PC-9 (cell line): ENCODE results near the gene PLEKHH1. TPM values are rescaled to one million over a fixed set of nuclear protein-coding genes. Genes with fewer than 3 reads are reported as not detected.

Experiments
- BruUV-seq: library from RNA; stranded (reverse); fragments of 400-500 nt; replicated peaks from 2 replicates; lab custom pipeline; 2021; lab: Mats Ljungman, UMichigan
- CTCF ChIA-PET: fragments of 300-600 bp; sonication (Branson Sonifier 250); formaldehyde crosslinking; loops from one replicate; lab custom pipeline; 2022; ENCODE audit warnings: antibody characterized with exemption; lab: Charles Lee
- POLR2A ChIA-PET: fragments of 300-600 bp; sonication (Branson Sonifier 250); formaldehyde crosslinking; loops from one replicate; lab custom pipeline; 2022; ENCODE audit warnings: antibody characterized with exemption; ENCODE audit not compliant: unreplicated experiment; lab: Charles Lee
- DNase-seq, 2 experiments: peaks; one replicate each; pipeline versions ENCODE4 v3.0.0 to v3.0.0-alpha.2; 2015 to 2022; ENCODE audit warnings: mixed read lengths in 1 of 2
- H2AFZ ChIP-seq: fragments of 200-600 bp; sonication (generic); 2 replicates; pipeline ENCODE4 v1.8.1; 2017; ENCODE audit warnings: antibody characterized with exemption
- H3F3A ChIP-seq: fragments of 200-600 bp; sonication (generic); 2 replicates; pipeline ENCODE4 v1.8.1; 2017; ENCODE audit warnings: antibody characterized with exemption, mild to moderate bottlenecking, low read depth; ENCODE audit not compliant: insufficient read depth
- H3K27ac ChIP-seq: fragments of 200-600 bp; sonication (generic); 2 replicates; pipeline ENCODE4 v1.6.1; 2016; ENCODE audit warnings: mixed run types
- H3K27me3 ChIP-seq: fragments of 200-600 bp; sonication (generic); 2 replicates; pipeline ENCODE4 v1.6.1; 2016; ENCODE audit warnings: low read depth, mixed run types; ENCODE audit not compliant: insufficient read depth
- H3K36me3 ChIP-seq: fragments of 200-600 bp; sonication (generic); 2 replicates; pipeline ENCODE4 v1.6.1; 2016; ENCODE audit warnings: low read depth, mixed run types
- H3K4me1 ChIP-seq: fragments of 200-600 bp; sonication (generic); replicated peaks from 2 replicates; pipeline ENCODE4 v1.6.1; 2016; ENCODE audit warnings: mixed run types; ENCODE audit not compliant: insufficient read depth
- H3K4me2 ChIP-seq: fragments of 200-600 bp; sonication (generic); 2 replicates; pipeline ENCODE4 v1.6.1; 2017; ENCODE audit warnings: mixed run types
- H3K4me3 ChIP-seq: fragments of 200-600 bp; sonication (generic); 2 replicates; pipeline ENCODE4 v1.6.1; 2016; ENCODE audit warnings: mixed run types
- H3K79me2 ChIP-seq: fragments of 200-600 bp; sonication (generic); 2 replicates; pipeline ENCODE4 v1.6.1; 2017; ENCODE audit warnings: low read depth, mixed run types
- H3K9me2 ChIP-seq: fragments of 200-600 bp; sonication (generic); 2 replicates; pipeline ENCODE4 v1.8.1; 2017; ENCODE audit warnings: mild to moderate bottlenecking; ENCODE audit not compliant: insufficient read depth
- H3K9me3 ChIP-seq: fragments of 200-600 bp; sonication (generic); 2 replicates; pipeline ENCODE4 v1.8.1; 2016; ENCODE audit warnings: low read depth; ENCODE audit not compliant: insufficient read depth
- H4K20me1 ChIP-seq: fragments of 200-600 bp; sonication (generic); 2 replicates; pipeline ENCODE4 v1.8.1; 2017; ENCODE audit not compliant: insufficient read depth
- EZH2 ChIP-seq: fragments of 200-600 bp; sonication (generic); IDR thresholded peaks from 2 replicates; pipeline ENCODE4 v1.8.0; 2017; ENCODE audit warnings: antibody characterized with exemption, low read depth
- intact Hi-C: fragments of 100-400 bp; cut with micrococcal nuclease; formaldehyde crosslinking; loops from one replicate; pipeline ENCODE4 v1.10.0; 2022; ENCODE audit not compliant: unreplicated experiment
- total RNA-seq: library from RNA; stranded (reverse); gene quantifications from 2 replicates; pipeline ENCODE4 v1.2.3, GENCODE V29; 2021
- TF ChIP-seq, protein P1 (sequence below): fragments of 200-600 bp; sonication (generic); conservative IDR thresholded peaks from 2 replicates; pipeline ENCODE4 v1.6.1; 2017; ENCODE audit warnings: mixed run types, antibody characterized with exemption, mild to moderate bottlenecking, moderate library complexity

Gene PLEKHH1
- total RNA-seq, 1 experiment from 2014 or later: 13.6 TPM

DNA sequence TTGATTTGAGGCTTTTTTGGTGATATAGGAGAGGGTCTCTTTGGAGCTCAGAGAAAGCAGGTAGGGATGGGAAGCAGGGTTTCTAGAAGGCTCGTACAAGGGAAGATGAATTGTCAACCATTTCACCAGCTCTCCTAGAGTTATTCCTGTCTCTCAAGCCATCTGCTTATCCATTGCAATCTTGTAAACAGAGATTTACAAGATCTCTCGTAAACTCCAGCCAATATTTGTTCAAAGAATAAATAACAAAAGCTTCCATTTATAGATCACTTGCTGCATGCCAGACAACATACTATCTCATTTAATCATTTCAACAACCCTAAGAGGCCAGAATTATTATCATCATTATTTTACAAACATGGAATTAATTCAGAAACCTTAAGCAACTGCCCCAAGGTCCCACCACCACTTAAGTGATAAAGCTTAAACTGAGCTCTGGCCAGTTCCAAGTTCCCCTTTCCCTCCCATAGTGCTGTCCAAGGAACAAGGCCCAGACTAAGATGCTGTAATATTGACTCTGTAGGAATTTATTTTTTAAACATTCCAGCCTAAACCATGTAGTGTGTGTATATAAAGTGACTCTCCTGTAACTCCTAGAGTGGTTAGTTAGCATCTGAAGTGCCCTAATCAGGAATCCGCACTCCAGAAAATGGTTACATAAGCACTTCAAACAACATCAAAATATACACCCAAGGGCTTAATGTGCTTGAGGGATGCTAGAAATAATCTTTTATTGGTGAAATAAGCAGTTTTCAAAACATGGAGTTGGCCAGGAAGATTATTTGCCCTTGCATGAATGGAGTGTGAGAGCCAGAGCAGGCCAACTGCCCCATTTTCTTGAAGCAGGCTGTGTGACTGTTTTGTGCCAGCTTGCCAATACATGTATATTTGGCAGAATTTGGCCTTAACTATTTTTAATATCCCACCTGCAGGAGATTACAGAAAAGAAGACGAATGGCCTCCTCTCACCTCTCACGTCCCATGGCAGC, 2.8 kb upstream of the PLEKHH1 start:
- BruUV-seq: no TSS peak
- Histone ChIP-seq H3K4me3 (no peak overlapping the region), H3K36me3 (no peaks in the 10 kb centered on the region), H3K27me3 (peaks cover 9% of the 10 kb centered on the region; the same call in 1 of the 2 replicates), H3K4me1 (peaks cover 9% of the 10 kb centered on the region), H3K9me2 (no peaks in the 10 kb centered on the region), H4K20me1 (no peaks in the 10 kb centered on the region), H2AFZ (no peak overlapping the region), H3K9me3 (no peaks in the 10 kb centered on the region), H3K4me2 (no peak overlapping the region), H3F3A (peaks cover 12% of the 10 kb centered on the region; the same call in 1 of the 2 replicates), H3K79me2 (0 out of 2 replicates have a peak, but pooled peaks cover 6% of the 10 kb centered on the region), H3K27ac (no peak overlapping the region)
- TF ChIP-seq, protein P1, sequence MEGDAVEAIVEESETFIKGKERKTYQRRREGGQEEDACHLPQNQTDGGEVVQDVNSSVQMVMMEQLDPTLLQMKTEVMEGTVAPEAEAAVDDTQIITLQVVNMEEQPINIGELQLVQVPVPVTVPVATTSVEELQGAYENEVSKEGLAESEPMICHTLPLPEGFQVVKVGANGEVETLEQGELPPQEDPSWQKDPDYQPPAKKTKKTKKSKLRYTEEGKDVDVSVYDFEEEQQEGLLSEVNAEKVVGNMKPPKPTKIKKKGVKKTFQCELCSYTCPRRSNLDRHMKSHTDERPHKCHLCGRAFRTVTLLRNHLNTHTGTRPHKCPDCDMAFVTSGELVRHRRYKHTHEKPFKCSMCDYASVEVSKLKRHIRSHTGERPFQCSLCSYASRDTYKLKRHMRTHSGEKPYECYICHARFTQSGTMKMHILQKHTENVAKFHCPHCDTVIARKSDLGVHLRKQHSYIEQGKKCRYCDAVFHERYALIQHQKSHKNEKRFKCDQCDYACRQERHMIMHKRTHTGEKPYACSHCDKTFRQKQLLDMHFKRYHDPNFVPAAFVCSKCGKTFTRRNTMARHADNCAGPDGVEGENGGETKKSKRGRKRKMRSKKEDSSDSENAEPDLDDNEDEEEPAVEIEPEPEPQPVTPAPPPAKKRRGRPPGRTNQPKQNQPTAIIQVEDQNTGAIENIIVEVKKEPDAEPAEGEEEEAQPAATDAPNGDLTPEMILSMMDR: no peak
- no peak for TF ChIP-seq EZH2
- ChIA-PET CTCF (no interaction called here), POLR2A (no interaction called here)
- no peak for DNase-seq
- intact Hi-C loops: no loop called here

DNA sequence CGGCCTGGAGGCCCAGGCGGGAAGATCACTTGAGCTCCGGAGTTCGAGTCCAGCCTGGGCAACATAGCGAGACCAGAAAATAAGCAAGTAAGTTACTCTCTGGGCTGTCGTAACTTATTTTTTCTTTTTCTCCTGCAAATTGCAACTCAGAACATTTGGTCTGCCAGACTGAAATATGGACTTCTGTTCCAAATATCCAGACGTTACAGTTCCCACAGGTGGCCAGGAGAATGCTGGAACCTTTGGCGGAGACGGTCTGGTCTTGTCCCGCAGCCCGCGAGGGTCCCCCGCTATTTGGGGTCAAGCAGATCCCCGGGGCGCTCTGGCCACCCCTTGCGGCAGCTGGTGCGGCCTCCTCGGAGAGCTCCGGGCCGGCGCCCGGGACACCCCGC, 488 bp upstream of the PLEKHH1 start:
- H3K36me3 ChIP-seq: no peaks in the 10 kb centered on the region
- ChIA-PET CTCF (no interaction called here), POLR2A (interaction anchor here (0.6 kb wide), 1 partner anchor 119 kb away, joined by 4 read pairs; no protein-coding TSS in a partner anchor)
- H2AFZ ChIP-seq: peak overlapping the region; percentile 75
- BruUV-seq: no TSS peak
- H3K79me2 ChIP-seq: 0 out of 2 replicates have a peak, but pooled peaks cover 6% of the 10 kb centered on the region
- peaks cover 12% of the 10 kb centered on the region; the same call in 1 of the 2 replicates for H3F3A ChIP-seq
- H3K9me2 ChIP-seq: no peaks in the 10 kb centered on the region
- H4K20me1 ChIP-seq: no peaks in the 10 kb centered on the region
- TF ChIP-seq, protein P1: no peak
- TF ChIP-seq EZH2: no peak
- intact Hi-C loops: no loop called here
- H3K27me3 ChIP-seq: no peaks in the 10 kb centered on the region
- DNase-seq: no peak
- H3K27ac ChIP-seq: no peak overlapping the region
- peak overlapping the region; percentile 80 for H3K4me2 ChIP-seq
- H3K9me3 ChIP-seq: no peaks in the 10 kb centered on the region
- H3K4me3 ChIP-seq: peak overlapping the region; percentile 60
- H3K4me1 ChIP-seq: peaks cover 9% of the 10 kb centered on the region

DNA sequence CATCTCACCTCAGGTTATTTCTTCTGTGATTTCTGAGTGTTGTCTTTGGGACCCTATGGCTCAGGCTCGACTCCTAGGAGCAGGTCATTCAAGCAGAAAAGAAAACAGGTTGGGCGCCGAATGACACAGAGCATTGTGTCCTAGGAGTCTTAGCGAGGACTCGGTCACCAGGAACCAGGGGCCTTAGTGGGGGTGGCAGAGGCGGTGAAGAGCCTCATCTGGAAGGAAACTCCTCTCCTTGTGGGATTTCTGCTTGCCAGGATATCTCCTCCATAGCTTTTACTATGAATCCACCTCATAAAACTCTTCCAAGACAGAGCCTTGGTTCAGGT, 630 bp downstream of the PLEKHH1 start:
- H3K9me3 ChIP-seq: no peaks in the 10 kb centered on the region
- CTCF ChIA-PET: interaction anchor here (1.0 kb wide), 1 partner anchor 38 kb away, joined by 3 read pairs; no protein-coding TSS in a partner anchor
- H3K4me2 ChIP-seq: peak overlapping the region; percentile 80
- DNase-seq: peak in 1 of 2 experiments; percentile 47
- POLR2A ChIA-PET: no interaction called here
- BruUV-seq: no TSS peak
- H3K27ac ChIP-seq: no peak overlapping the region
- no peaks in the 10 kb centered on the region for H3K9me2 ChIP-seq
- no peak for TF ChIP-seq EZH2
- TF ChIP-seq, protein P1: no peak
- H3K27me3 ChIP-seq: no peaks in the 10 kb centered on the region
- H3K79me2 ChIP-seq: 0 out of 2 replicates have a peak, but pooled peaks cover 6% of the 10 kb centered on the region
- H3F3A ChIP-seq: peaks cover 12% of the 10 kb centered on the region; the same call in 1 of the 2 replicates
- peak overlapping the region; percentile 60 for H3K4me3 ChIP-seq
- intact Hi-C loops: no loop called here
- H2AFZ ChIP-seq: peak overlapping the region; percentile 82
- H4K20me1 ChIP-seq: no peaks in the 10 kb centered on the region
- H3K36me3 ChIP-seq: no peaks in the 10 kb centered on the region
- H3K4me1 ChIP-seq: peaks cover 9% of the 10 kb centered on the region
